ENCODE measurements around the gene RBSN.

DNA sequence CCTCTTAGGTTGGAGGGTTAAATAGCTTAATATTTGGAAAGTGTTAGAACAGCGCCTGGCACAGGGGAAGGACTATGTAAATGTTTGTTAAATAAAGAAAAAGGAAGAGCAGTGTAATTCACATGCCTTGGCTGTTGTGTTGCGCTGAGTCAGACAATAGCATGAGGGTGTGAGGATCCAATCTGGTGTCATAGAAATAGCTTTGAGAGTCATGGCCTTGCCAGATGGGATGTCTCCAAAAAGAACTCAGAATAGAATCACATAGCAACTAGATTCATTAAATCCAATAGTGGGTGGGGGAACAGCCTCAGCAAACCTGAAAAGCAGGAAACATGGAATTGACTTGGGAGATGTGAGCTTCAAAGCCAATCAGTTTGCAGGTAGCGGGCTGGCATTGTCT lies 3.9 kb upstream of the RBSN start:
- TF ChIP-seq, protein P1, sequence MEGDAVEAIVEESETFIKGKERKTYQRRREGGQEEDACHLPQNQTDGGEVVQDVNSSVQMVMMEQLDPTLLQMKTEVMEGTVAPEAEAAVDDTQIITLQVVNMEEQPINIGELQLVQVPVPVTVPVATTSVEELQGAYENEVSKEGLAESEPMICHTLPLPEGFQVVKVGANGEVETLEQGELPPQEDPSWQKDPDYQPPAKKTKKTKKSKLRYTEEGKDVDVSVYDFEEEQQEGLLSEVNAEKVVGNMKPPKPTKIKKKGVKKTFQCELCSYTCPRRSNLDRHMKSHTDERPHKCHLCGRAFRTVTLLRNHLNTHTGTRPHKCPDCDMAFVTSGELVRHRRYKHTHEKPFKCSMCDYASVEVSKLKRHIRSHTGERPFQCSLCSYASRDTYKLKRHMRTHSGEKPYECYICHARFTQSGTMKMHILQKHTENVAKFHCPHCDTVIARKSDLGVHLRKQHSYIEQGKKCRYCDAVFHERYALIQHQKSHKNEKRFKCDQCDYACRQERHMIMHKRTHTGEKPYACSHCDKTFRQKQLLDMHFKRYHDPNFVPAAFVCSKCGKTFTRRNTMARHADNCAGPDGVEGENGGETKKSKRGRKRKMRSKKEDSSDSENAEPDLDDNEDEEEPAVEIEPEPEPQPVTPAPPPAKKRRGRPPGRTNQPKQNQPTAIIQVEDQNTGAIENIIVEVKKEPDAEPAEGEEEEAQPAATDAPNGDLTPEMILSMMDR (IDR thresholded peaks at IDR 0.05): no peak
- TF ChIP-seq POLR2A (IDR thresholded peaks at IDR 0.05): no peak

All from breast epithelium (tissue), 3 donors.